GM13976 (cell line): Measurements from ENCODE around the gene TFF2.
A peak's percentile ranks its signal among the peaks of the same experiment; 100 is the strongest.

ENCODE experiments used
- DNase-seq: peaks from one replicate; pipeline ENCODE4 v3.0.0; 2012; ENCODE audit warnings: low spot score
- CTCF ChIP-seq: IDR thresholded peaks from 2 replicates; pipeline ENCODE4 v1.5.1; 2012; ENCODE audit warnings: borderline replicate concordance, mild to moderate bottlenecking; ENCODE audit not compliant: insufficient read depth; ENCODE audit errors: extremely low read depth, missing control alignments, control extremely low read depth
- in situ Hi-C: fragments of 300-500 bp; cut with MboI; formaldehyde crosslinking; loops from one replicate; pipeline ENCODE4 v1.12.0; 2022; ENCODE audit warnings: low sequenced_read_pairs, mixed read lengths, inconsistent platforms; ENCODE audit not compliant: unreplicated experiment

Gene TFF2

GRCh38 chr21:42379426-42380215 lies 28.8 kb upstream of the TFF2 start:
- in situ Hi-C loops: no loop called here

GRCh38 chr21:42378418-42378817 lies 27.6 kb upstream of the TFF2 start:
- in situ Hi-C loops: no loop called here
- no peak for DNase-seq
- TF ChIP-seq CTCF: no peak

More at GRCh38 chr21:42379426-42380215, 28.8 kb upstream of the TFF2 start:
- no peak for TF ChIP-seq CTCF
- no peak for DNase-seq

GRCh38 chr21:42377951-42378340 lies 27.2 kb upstream of the TFF2 start:
- no peak for DNase-seq
- no peak for TF ChIP-seq CTCF
- in situ Hi-C loops: no loop called here

GRCh38 chr21:42377211-42377950 lies 26.6 kb upstream of the TFF2 start:
- no peak for TF ChIP-seq CTCF
- in situ Hi-C loops: no loop called here
- no peak for DNase-seq

GRCh38 chr21:42376338-42376982 lies 25.7 kb upstream of the TFF2 start:
- TF ChIP-seq CTCF: no peak
- in situ Hi-C loops: no loop called here
- DNase-seq: peak; percentile 50

- no peak for TF ChIP-seq CTCF
- in situ Hi-C loops: no loop called here
- no peak for DNase-seq
These were observed 25.2 kb upstream of the TFF2 start for GRCh38 chr21:42375966-42376337.
